IMR-90 (cell line): ENCODE measurements around the gene RMND1. TPM values are rescaled to one million over a fixed set of nuclear protein-coding genes. Genes with fewer than 3 reads are reported as not detected.

Source experiments
- ATAC-seq: fragments of 200-7000 bp; cut with Tn5 transposase; 2 replicates; pipeline ENCODE4 v1.9.1; 2020; ENCODE audit warnings: low read depth, mild to moderate bottlenecking, moderate library complexity
- BruUV-seq: library from RNA; stranded (reverse); fragments of 400-500 nt; replicated peaks from 2 replicates; lab custom pipeline; 2021; lab: Mats Ljungman, UMichigan
- CTCF ChIA-PET: fragments of 300-600 bp; formaldehyde crosslinking; extraction: SDS; loops from one replicate; lab custom pipeline; 2021; ENCODE audit warnings: antibody characterized with exemption; lab: Yijun Ruan, JAX
- POLR2A ChIA-PET: fragments of 300-600 bp; sonication (Branson Sonifier 250); formaldehyde crosslinking; loops from one replicate; lab custom pipeline; 2022; ENCODE audit warnings: antibody characterized with exemption; ENCODE audit not compliant: unreplicated experiment; lab: Charles Lee
- DNase-seq: peaks from one replicate; pipeline ENCODE4 v3.0.0; 2013
- H2AFZ ChIP-seq: replicated peaks from 2 replicates; pipeline ENCODE3; 2013; ENCODE audit warnings: low read length, mild to moderate bottlenecking; ENCODE audit not compliant: poor library complexity
- H2AK5ac ChIP-seq: 2 replicates; pipeline ENCODE4 v1.6.1; 2013; ENCODE audit warnings: low read depth, low read length, inconsistent platforms
- H2AK9ac ChIP-seq: replicated peaks from 2 replicates; pipeline ENCODE3; 2013; ENCODE audit warnings: mild to moderate bottlenecking, low read depth, low read length, moderate library complexity; ENCODE audit not compliant: poor library complexity
- H2BK120ac ChIP-seq: 2 replicates; pipeline ENCODE4 v1.6.1; 2013; ENCODE audit warnings: low read depth, low read length, inconsistent platforms
- H2BK15ac ChIP-seq: 3 replicates; pipeline ENCODE4 v1.6.1; 2013; ENCODE audit warnings: low read depth, low read length, inconsistent platforms
- H2BK20ac ChIP-seq: 2 replicates; pipeline ENCODE4 v1.6.1; 2013; ENCODE audit warnings: low read depth, mild to moderate bottlenecking, inconsistent platforms, low read length, moderate library complexity
- H2BK5ac ChIP-seq: 2 replicates; pipeline ENCODE4 v1.6.1; 2013; ENCODE audit warnings: mild to moderate bottlenecking, low read depth, low read length, inconsistent platforms; ENCODE audit not compliant: poor library complexity, severe bottlenecking
- H3K14ac ChIP-seq: replicated peaks from 2 replicates; pipeline ENCODE4 v1.6.1; 2013; ENCODE audit warnings: low read depth, low read length, inconsistent platforms
- H3K18ac ChIP-seq: 2 replicates; pipeline ENCODE4 v1.6.1; 2013; ENCODE audit warnings: low read depth, low read length, control low read depth
- H3K23ac ChIP-seq: 2 replicates; pipeline ENCODE4 v1.6.1; 2013; ENCODE audit warnings: low read depth, low read length, inconsistent platforms
- H3K27ac ChIP-seq: 2 replicates; pipeline ENCODE4 v1.5.1; 2013; ENCODE audit warnings: mild to moderate bottlenecking, control low read depth, low read length; ENCODE audit not compliant: insufficient read depth
- H3K27me3 ChIP-seq: 2 replicates; pipeline ENCODE4 v1.6.1; 2013; ENCODE audit warnings: low read length; ENCODE audit not compliant: control insufficient read depth, insufficient read depth
- H3K36me3 ChIP-seq: 2 replicates; pipeline ENCODE4 v1.6.1; 2013; ENCODE audit warnings: low read length, mixed read lengths; ENCODE audit not compliant: control insufficient read depth, insufficient read depth
- H3K4ac ChIP-seq: 2 replicates; pipeline ENCODE4 v1.6.1; 2013; ENCODE audit warnings: low read depth, low read length, inconsistent platforms
- H3K4me1 ChIP-seq: 2 replicates; pipeline ENCODE4 v1.6.1; 2013; ENCODE audit warnings: low read length, mixed read lengths; ENCODE audit not compliant: control insufficient read depth, insufficient read depth
- H3K4me2 ChIP-seq: 2 replicates; pipeline ENCODE4 v1.6.1; 2013; ENCODE audit warnings: low read depth, mild to moderate bottlenecking, control low read depth, low read length, moderate library complexity
- H3K4me3 ChIP-seq: 2 replicates; pipeline ENCODE4 v1.5.1; 2013; ENCODE audit warnings: low read depth, mild to moderate bottlenecking, control low read depth, low read length, moderate library complexity; ENCODE audit not compliant: insufficient read depth
- H3K56ac ChIP-seq: 2 replicates; pipeline ENCODE4 v1.6.1; 2013; ENCODE audit warnings: low read length, inconsistent platforms; ENCODE audit not compliant: insufficient read depth; ENCODE audit errors: extremely low read depth
- H3K79me1 ChIP-seq, 2 experiments: 2 replicates each; pipeline ENCODE4 v1.6.1; 2013; ENCODE audit warnings: low read length in 2 of 2, inconsistent platforms in 1 of 2, low read depth in 1 of 2
- H3K9ac ChIP-seq: 2 replicates; pipeline ENCODE4 v1.6.1; 2013; ENCODE audit warnings: low read depth, low read length, control low read depth
- H3K9me1 ChIP-seq: 2 replicates; pipeline ENCODE4 v1.6.1; 2013; ENCODE audit warnings: low read length, inconsistent platforms; ENCODE audit not compliant: insufficient read depth
- H3K9me3 ChIP-seq: 2 replicates; pipeline ENCODE4 v1.6.1; 2013; ENCODE audit warnings: low read length; ENCODE audit not compliant: control insufficient read depth, insufficient read depth
- H4K20me1 ChIP-seq: 2 replicates; pipeline ENCODE4 v1.6.1; 2013; ENCODE audit warnings: low read length, inconsistent platforms; ENCODE audit not compliant: insufficient read depth
- H4K5ac ChIP-seq: 2 replicates; pipeline ENCODE4 v1.6.1; 2013; ENCODE audit warnings: mild to moderate bottlenecking, low read depth, low read length, control low read depth
- H4K8ac ChIP-seq, 2 experiments: 2 replicates each; pipeline ENCODE4 v1.6.1; 2013; ENCODE audit warnings: low read depth in 2 of 2, low read length in 2 of 2, control low read depth in 1 of 2, inconsistent platforms in 1 of 2
- H4K91ac ChIP-seq: 2 replicates; pipeline ENCODE4 v1.6.1; 2013; ENCODE audit warnings: low read depth, low read length, inconsistent platforms; ENCODE audit not compliant: insufficient read depth
- BHLHE40 ChIP-seq: fragments of 150-350 bp; IDR thresholded peaks from 2 replicates; pipeline ENCODE4 v1.6.1; 2016; ENCODE audit warnings: mild to moderate bottlenecking, low read depth, low read length
- CTCF ChIP-seq: conservative IDR thresholded peaks from 2 replicates; pipeline ENCODE4 v1.5.1; 2012; ENCODE audit warnings: mild to moderate bottlenecking, low read depth, low read length, improper control_type of control experiment
- ELK1 ChIP-seq: fragments of 150-350 bp; IDR thresholded peaks from 2 replicates; pipeline ENCODE4 v1.6.1; 2016; ENCODE audit warnings: low read depth, mild to moderate bottlenecking, low read length, moderate library complexity, borderline replicate concordance
- FOS ChIP-seq: fragments of 150-350 bp; IDR thresholded peaks from 2 replicates; pipeline ENCODE4 v1.6.1; 2016; ENCODE audit warnings: low read depth, low read length
- MAFK ChIP-seq: IDR thresholded peaks from 2 replicates; pipeline ENCODE4 v1.6.1; 2012; ENCODE audit warnings: low read depth, low read length, improper control_type of control experiment
- MXI1 ChIP-seq: IDR thresholded peaks from 2 replicates; pipeline ENCODE4 v1.6.1; 2012; ENCODE audit warnings: low read depth, mild to moderate bottlenecking, low read length, moderate library complexity, borderline replicate concordance
- NFE2L2 ChIP-seq: fragments of 150-350 bp; IDR thresholded peaks from 2 replicates; pipeline ENCODE4 v1.6.1; 2016; ENCODE audit warnings: low read depth, mild to moderate bottlenecking, low read length
- POLR2A ChIP-seq: IDR thresholded peaks from 2 replicates; pipeline ENCODE4 v1.6.1; 2012; ENCODE audit warnings: mild to moderate bottlenecking, low read depth, low read length
- RAD21 ChIP-seq: IDR thresholded peaks from 2 replicates; pipeline ENCODE4 v1.6.1; 2012; ENCODE audit warnings: low read length, improper control_type of control experiment
- RCOR1 ChIP-seq: IDR thresholded peaks from 2 replicates; pipeline ENCODE4 v1.6.1; 2012; ENCODE audit warnings: mild to moderate bottlenecking, low read length, improper control_type of control experiment; ENCODE audit not compliant: insufficient replicate concordance
- RFX5 ChIP-seq: IDR thresholded peaks from 2 replicates; pipeline ENCODE4 v1.8.0; 2012; ENCODE audit warnings: low read depth, mild to moderate bottlenecking, low read length, moderate library complexity
- WGBS, 2 experiments: methylation state at CpG; one replicate each; pipeline versions ENCODE4 v1.1.5 to v1.1.7; 2013; ENCODE audit warnings: missing lambda C conversion rate in 2 of 2; ENCODE audit not compliant: insufficient read length in 1 of 2; ENCODE audit errors: extremely low coverage in 2 of 2; 5-methylcytosine and 5-hydroxymethylcytosine counted together
- dilution Hi-C: fragments of 300-500 bp; cut with HindIII; formaldehyde crosslinking; loops from one replicate; pipeline ENCODE4 v1.14.3; 2018; ENCODE audit warnings: low sequenced_read_pairs; ENCODE audit not compliant: unreplicated experiment
- in situ Hi-C: fragments of 300-500 bp; cut with MboI; formaldehyde crosslinking; loops from 3 replicates; pipeline ENCODE4 v1.14.3; 2019; ENCODE audit warnings: low sequenced_read_pairs, inconsistent platforms, mixed read lengths
- intact Hi-C: fragments of 100-400 bp; cut with micrococcal nuclease; formaldehyde crosslinking; loops from 2 replicates; pipeline ENCODE4 v1.10.0; 2022
- polyA plus RNA-seq, 3 experiments: library from polyadenylated mRNA; depleted of rRNA; stranded (reverse); fragments of >200 nt; gene quantifications; 2 replicates each; pipeline ENCODE4 v1.2.3, GENCODE V29; 2012; ENCODE audit warnings: low replicate concordance in 1 of 3
- total RNA-seq: library from RNA; depleted of rRNA; stranded (reverse); fragments of >200 nt; gene quantifications from 2 replicates; pipeline ENCODE4 v1.2.3, GENCODE V29; 2012

RMND1 gene
- total and polyA plus RNA-seq, 2 of the 4 experiments (the other 2 are of a cell fraction), result 13.1 to 24.6 TPM

DNA sequence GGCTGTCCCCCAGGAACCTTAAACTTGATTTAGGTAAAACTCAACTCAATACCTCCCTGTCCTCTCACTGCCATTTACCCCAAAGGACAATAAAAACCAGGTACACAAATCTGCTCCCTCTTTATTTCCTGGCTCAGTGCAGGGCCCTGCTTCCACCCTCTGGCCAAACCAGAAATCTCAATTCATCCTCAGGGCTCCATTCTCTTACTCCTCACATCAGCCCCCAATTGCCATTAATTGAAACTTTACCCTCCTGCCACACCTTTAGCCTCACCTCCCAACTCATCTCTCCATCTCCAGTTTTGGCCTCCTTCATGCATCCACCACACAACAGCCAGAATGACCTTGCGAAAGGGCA lies 71.1 kb downstream of the RMND1 start:
- no peak overlapping the region for H4K91ac ChIP-seq
- no peak overlapping the region for H3K4me2 ChIP-seq
- H2AK5ac ChIP-seq, result no peak overlapping the region
- H3K18ac ChIP-seq, result no peak overlapping the region
- no CpG with 5 or more reads among the region's 1 CpG for WGBS, 2 experiments
- no peak overlapping the region for H4K8ac ChIP-seq
- peaks cover 51 to 65% of the 10 kb centered on the region in 2 experiments for H3K79me1 ChIP-seq
- in situ Hi-C loops (no loop called here), intact Hi-C loops (no loop called here), dilution Hi-C loops (no loop called here)
- H2AK9ac ChIP-seq, result no peak overlapping the region
- ChIA-PET POLR2A (no interaction called here), CTCF (interaction anchor here (0.6 kb wide), 1 partner anchor 45 kb away, joined by 3 read pairs; no protein-coding TSS in a partner anchor)
- peaks cover 5% of the 10 kb centered on the region for H3K9me1 ChIP-seq
- no peak overlapping the region for H3K56ac ChIP-seq
- ATAC-seq (no peak), DNase-seq (no peak)
- no peaks in the 10 kb centered on the region for H3K27me3 ChIP-seq
- no peak overlapping the region for H3K9ac ChIP-seq
- H3K4me3 ChIP-seq, result no peak overlapping the region
- no TSS peak for BruUV-seq
- no peak overlapping the region for H2BK5ac ChIP-seq
- peaks cover 12% of the 10 kb centered on the region for H4K20me1 ChIP-seq
- H2BK15ac ChIP-seq, result no peak overlapping the region
- H3K4me1 ChIP-seq, result no peaks in the 10 kb centered on the region; the same call in 1 of the 2 replicates
- H3K36me3 ChIP-seq, result no peaks in the 10 kb centered on the region
- H2AFZ ChIP-seq, result no peak overlapping the region
- H4K5ac ChIP-seq, result no peak overlapping the region
- H3K27ac ChIP-seq, result no peak overlapping the region
- H2BK20ac ChIP-seq, result no peak overlapping the region
- no peak overlapping the region for H3K14ac ChIP-seq
- H3K9me3 ChIP-seq, result no peaks in the 10 kb centered on the region
- no peak overlapping the region for H2BK120ac ChIP-seq
- H3K23ac ChIP-seq, result no peak overlapping the region
- no peak overlapping the region for H3K4ac ChIP-seq
- TF ChIP-seq MXI1 (no peak), NFE2L2 (no peak), RAD21 (no peak), RFX5 (no peak), FOS (no peak), CTCF (no peak), RCOR1 (no peak), BHLHE40 (no peak), ELK1 (no peak), MAFK (no peak), POLR2A (no peak)
